Ishikawa (cell line): Measurements from ENCODE around the gene CEACAM1.

Experiments used
- CEBPB ChIP-seq: IDR thresholded peaks from 2 replicates; pipeline ENCODE4 v1.6.1; 2012
- CREB1 ChIP-seq: IDR thresholded peaks from 2 replicates; pipeline ENCODE4 v1.6.1; 2012; ENCODE audit warnings: low read depth
- EGR1 ChIP-seq: IDR thresholded peaks from 2 replicates; pipeline ENCODE4 v1.6.1; 2012
- EP300 ChIP-seq: IDR thresholded peaks from 2 replicates; pipeline ENCODE4 v1.6.1; 2012; ENCODE audit warnings: borderline replicate concordance
- FOXM1 ChIP-seq: IDR thresholded peaks from 2 replicates; pipeline ENCODE4 v1.6.1; 2012; ENCODE audit warnings: low read depth, borderline replicate concordance
- MAX ChIP-seq: IDR thresholded peaks from 2 replicates; pipeline ENCODE4 v1.6.1; 2012
- NFIC ChIP-seq: IDR thresholded peaks from 2 replicates; pipeline ENCODE4 v1.6.1; 2012
- RAD21 ChIP-seq: IDR thresholded peaks from 2 replicates; pipeline ENCODE4 v1.6.1; 2012; ENCODE audit warnings: low read depth
- REST ChIP-seq: IDR thresholded peaks from 2 replicates; pipeline ENCODE4 v1.6.1; 2012; ENCODE audit warnings: low read depth, mild to moderate bottlenecking
- TAF1 ChIP-seq: IDR thresholded peaks from 2 replicates; pipeline ENCODE4 v1.6.1; 2012; ENCODE audit warnings: low read depth, mild to moderate bottlenecking
- TCF12 ChIP-seq: IDR thresholded peaks from 2 replicates; pipeline ENCODE4 v1.6.1; 2012; ENCODE audit warnings: low read depth
- TEAD4 ChIP-seq: IDR thresholded peaks from 2 replicates; pipeline ENCODE4 v1.6.1; 2012
- YY1 ChIP-seq: IDR thresholded peaks from 2 replicates; pipeline ENCODE4 v1.6.1; 2012; ENCODE audit warnings: low read depth
- ZBTB7A ChIP-seq: IDR thresholded peaks from 2 replicates; pipeline ENCODE4 v1.6.1; 2012; ENCODE audit warnings: low read depth
- TF ChIP-seq, protein P1 (sequence below): IDR thresholded peaks from 2 replicates; pipeline ENCODE4 v1.6.1; 2012

Gene CEACAM1

DNA sequence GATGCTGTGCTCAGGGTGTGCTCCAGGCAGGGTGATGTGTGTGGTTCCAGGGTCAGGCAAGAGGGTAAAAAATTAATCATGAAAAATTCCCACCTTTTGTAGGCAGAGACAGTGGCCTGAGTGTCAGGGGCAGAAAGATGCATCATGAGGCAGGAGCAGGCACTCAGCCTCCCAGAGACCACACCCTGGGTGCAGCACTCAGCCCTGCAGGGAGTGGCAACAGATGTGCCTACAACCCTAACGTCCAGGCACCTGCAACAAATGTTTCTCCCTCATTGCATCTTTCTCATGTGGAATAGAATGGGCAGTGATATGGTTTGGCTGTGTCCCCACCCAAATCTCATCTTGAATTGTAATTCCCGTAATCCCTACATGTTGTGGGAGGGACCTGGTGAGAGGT is 19.6 kb upstream of the CEACAM1 start:
- TF ChIP-seq TAF1 (no peak), CEBPB (no peak), REST (no peak), MAX (no peak)

- TF ChIP-seq REST, result no peak
- TF ChIP-seq TAF1, result no peak
- no peak for TF ChIP-seq EGR1
- TF ChIP-seq MAX, result no peak
- TF ChIP-seq NFIC, result no peak
- no peak for TF ChIP-seq EP300
- TF ChIP-seq RAD21, result no peak
- TF ChIP-seq CEBPB, result no peak
- TF ChIP-seq, protein P1, sequence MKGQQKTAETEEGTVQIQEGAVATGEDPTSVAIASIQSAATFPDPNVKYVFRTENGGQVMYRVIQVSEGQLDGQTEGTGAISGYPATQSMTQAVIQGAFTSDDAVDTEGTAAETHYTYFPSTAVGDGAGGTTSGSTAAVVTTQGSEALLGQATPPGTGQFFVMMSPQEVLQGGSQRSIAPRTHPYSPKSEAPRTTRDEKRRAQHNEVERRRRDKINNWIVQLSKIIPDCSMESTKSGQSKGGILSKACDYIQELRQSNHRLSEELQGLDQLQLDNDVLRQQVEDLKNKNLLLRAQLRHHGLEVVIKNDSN, result no peak
- TF ChIP-seq TEAD4, result no peak
- TF ChIP-seq ZBTB7A, result no peak
- TF ChIP-seq TCF12, result no peak
- TF ChIP-seq YY1, result no peak
- TF ChIP-seq CREB1, result no peak
- TF ChIP-seq FOXM1, result no peak
Measured at GRCh38 chr19:42546831-42547500, 18.7 kb upstream of the CEACAM1 start.

DNA sequence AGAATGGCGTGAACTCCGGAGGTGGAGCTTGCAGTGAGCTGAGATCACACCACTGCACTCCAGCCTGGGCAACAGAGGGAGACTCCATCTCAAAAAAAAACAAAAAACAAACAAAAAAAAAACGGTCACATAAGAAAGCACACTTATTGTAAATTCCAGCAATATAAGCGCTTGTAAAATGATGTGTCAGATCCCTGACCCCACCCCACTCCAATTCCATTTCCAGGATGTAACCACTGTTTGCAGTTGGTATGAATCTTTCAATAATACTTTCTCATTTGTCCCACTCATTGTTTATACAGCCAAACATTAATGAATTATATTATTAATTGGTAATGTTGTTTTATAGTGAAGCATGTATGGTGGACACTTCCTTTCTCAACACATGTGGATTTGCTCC is 15.9 kb upstream of the CEACAM1 start:
- no peak for TF ChIP-seq CREB1
- TF ChIP-seq EGR1, result no peak
- TF ChIP-seq, protein P1, result no peak
- TF ChIP-seq YY1, result no peak
- TF ChIP-seq MAX, result no peak
- TF ChIP-seq FOXM1, result no peak
- TF ChIP-seq ZBTB7A, result no peak
- no peak for TF ChIP-seq RAD21
- no peak for TF ChIP-seq TCF12
- TF ChIP-seq TEAD4, result no peak
- no peak for TF ChIP-seq REST
- no peak for TF ChIP-seq TAF1
- no peak for TF ChIP-seq CEBPB
- no peak for TF ChIP-seq NFIC
- no peak for TF ChIP-seq EP300

DNA sequence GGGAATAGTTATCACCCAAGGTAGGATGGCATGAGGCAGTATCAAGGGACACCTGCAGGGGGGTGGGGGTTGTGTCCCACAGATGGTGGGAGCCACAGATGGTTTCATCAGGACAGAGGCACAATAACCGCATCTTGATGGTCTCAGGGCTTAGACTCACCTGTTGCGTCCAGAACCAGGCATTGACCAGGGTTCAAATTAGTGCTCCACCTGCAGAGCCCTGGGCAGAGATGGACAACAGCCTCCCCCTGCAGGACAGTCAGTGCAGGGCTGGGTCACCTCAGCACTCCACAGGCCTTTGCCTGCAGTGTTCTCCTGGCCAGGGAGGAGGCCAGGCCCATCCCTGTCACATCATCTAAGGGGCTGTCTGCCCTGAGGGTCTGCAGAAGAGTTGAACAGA is 14.5 kb upstream of the CEACAM1 start:
- TF ChIP-seq FOXM1 (no peak), CEBPB (no peak), EP300 (no peak), CREB1 (no peak), TAF1 (no peak), TEAD4 (no peak), TCF12 (no peak), NFIC (no peak), EGR1 (no peak), MAX (no peak)
- TF ChIP-seq, protein P1, result no peak
